Measurements from ENCODE around the gene MASP1. TPM values are rescaled to one million over a fixed set of nuclear protein-coding genes. Genes with fewer than 3 reads are reported as not detected.

MASP1 gene
- polyA plus RNA-seq, 2 of the 4 experiments (the other 2 are of a cell fraction) = 0.18 TPM; not detected in 1

GRCh38 chr3:187334904-187335303, 43.4 kb upstream of the MASP1 start:
- Histone ChIP-seq H3K9me3 (no peaks in the 10 kb centered on the region), H3K4me3 (no peak overlapping the region), H3K4me2 (no peak overlapping the region), H3K27ac (no peak overlapping the region), H3K4me1 (no peaks in the 10 kb centered on the region)
- CTCF ChIA-PET = interaction anchor here (1.3 to 1.4 kb wide), 2 partner anchors 16 to 345 kb away, joined by 3 to 6 read pairs; no protein-coding TSS in a partner anchor
- no peak for TF ChIP-seq TFCP2L1 (CRISPR knock-in tag; IDR thresholded peaks at IDR 0.05)
- no peak for TF ChIP-seq BHLHE40 (IDR thresholded peaks at IDR 0.05; ENCODE audit: low read depth, low read length)
- TF ChIP-seq, protein P1, sequence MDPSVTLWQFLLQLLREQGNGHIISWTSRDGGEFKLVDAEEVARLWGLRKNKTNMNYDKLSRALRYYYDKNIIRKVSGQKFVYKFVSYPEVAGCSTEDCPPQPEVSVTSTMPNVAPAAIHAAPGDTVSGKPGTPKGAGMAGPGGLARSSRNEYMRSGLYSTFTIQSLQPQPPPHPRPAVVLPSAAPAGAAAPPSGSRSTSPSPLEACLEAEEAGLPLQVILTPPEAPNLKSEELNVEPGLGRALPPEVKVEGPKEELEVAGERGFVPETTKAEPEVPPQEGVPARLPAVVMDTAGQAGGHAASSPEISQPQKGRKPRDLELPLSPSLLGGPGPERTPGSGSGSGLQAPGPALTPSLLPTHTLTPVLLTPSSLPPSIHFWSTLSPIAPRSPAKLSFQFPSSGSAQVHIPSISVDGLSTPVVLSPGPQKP (IDR thresholded peaks at IDR 0.05; ENCODE audit: low read depth, low read length) = no peak
- no peak for TF ChIP-seq CEBPB (IDR thresholded peaks at IDR 0.05)
- no peak for TF ChIP-seq NPAS2 (CRISPR knock-in tag; IDR thresholded peaks at IDR 0.05; ENCODE audit: borderline replicate concordance)
- TF ChIP-seq HES2 (IDR thresholded peaks at IDR 0.05) = no peak
- no peak for TF ChIP-seq REST (IDR thresholded peaks at IDR 0.05)
- TF ChIP-seq USF2 (IDR thresholded peaks at IDR 0.05) = no peak
- no peak for TF ChIP-seq PBX3 (IDR thresholded peaks at IDR 0.05)
- FAIRE-seq (no peak), ATAC-seq (no peak), DNase-seq (ENCODE audit: low read depth in 1 of 2, low spot score in 1 of 2) (no peak)
- WGBS (ENCODE audit: missing lambda C conversion rate) = 86% methylated on average over 4 of the region's 4 CpGs
- POLR2A ChIA-PET = no interaction called here

GRCh38 chr3:187328691-187329090, 37.2 kb upstream of the MASP1 start:
- POLR2A ChIA-PET = no interaction called here

More at GRCh38 chr3:187328691-187329090, 37.2 kb upstream of the MASP1 start:
- Histone ChIP-seq H3K4me3 (no peak overlapping the region), H3K4me1 (no peaks in the 10 kb centered on the region), H3K4me2 (no peak overlapping the region), H3K9me3 (no peaks in the 10 kb centered on the region), H3K27ac (no peak overlapping the region)
- WGBS (ENCODE audit: missing lambda C conversion rate) = 38% methylated on average over 1 of the region's 3 CpGs
- ATAC-seq (no peak), FAIRE-seq (no peak), DNase-seq (ENCODE audit: low read depth in 1 of 2, low spot score in 1 of 2) (no peak)
- TF ChIP-seq CHD2 (IDR thresholded peaks at IDR 0.05; ENCODE audit: low read length, partially characterized antibody) (no peak), REST (IDR thresholded peaks at IDR 0.05) (no peak), HOXB13 (CRISPR knock-in tag; IDR thresholded peaks at IDR 0.05; ENCODE audit: low read depth) (no peak), CBX8 (IDR thresholded peaks at IDR 0.05) (no peak), PBX3 (IDR thresholded peaks at IDR 0.05) (no peak), HEYL (CRISPR knock-in tag; IDR thresholded peaks at IDR 0.05) (no peak), EHMT2 (IDR thresholded peaks at IDR 0.05; ENCODE audit: low read depth) (no peak), ATOH8 (CRISPR knock-in tag; IDR thresholded peaks at IDR 0.05; ENCODE audit: low read depth) (no peak), EHF (CRISPR knock-in tag; IDR thresholded peaks at IDR 0.05) (no peak), CHD4 (IDR thresholded peaks at IDR 0.05; ENCODE audit: borderline replicate concordance) (no peak), USF2 (IDR thresholded peaks at IDR 0.05) (no peak), ZFP36 (IDR thresholded peaks at IDR 0.05; ENCODE audit: borderline replicate concordance, partially characterized antibody) (no peak), HDAC2 (IDR thresholded peaks at IDR 0.05) (no peak), GATA3 (IDR thresholded peaks at IDR 0.05; ENCODE audit: borderline replicate concordance) (no peak), EP300 (IDR thresholded peaks at IDR 0.05) (no peak)
- CTCF ChIA-PET = interaction anchor here (5.4 to 18.4 kb wide), 2 partner anchors 9 to 349 kb away, joined by 37 to 564 read pairs; partner anchors contain the start of gene SST
